ENCODE data around the gene COL28A1.

Gene COL28A1

GRCh38 chr7:7557252-7557651, 21.6 kb upstream of the COL28A1 start:
- FAIRE-seq: no peak

GRCh38 chr7:7556852-7557251, 21.2 kb upstream of the COL28A1 start:
- no peak for FAIRE-seq

GRCh38 chr7:7554649-7555575, 19.2 kb upstream of the COL28A1 start:
- no peak for FAIRE-seq

DNA sequence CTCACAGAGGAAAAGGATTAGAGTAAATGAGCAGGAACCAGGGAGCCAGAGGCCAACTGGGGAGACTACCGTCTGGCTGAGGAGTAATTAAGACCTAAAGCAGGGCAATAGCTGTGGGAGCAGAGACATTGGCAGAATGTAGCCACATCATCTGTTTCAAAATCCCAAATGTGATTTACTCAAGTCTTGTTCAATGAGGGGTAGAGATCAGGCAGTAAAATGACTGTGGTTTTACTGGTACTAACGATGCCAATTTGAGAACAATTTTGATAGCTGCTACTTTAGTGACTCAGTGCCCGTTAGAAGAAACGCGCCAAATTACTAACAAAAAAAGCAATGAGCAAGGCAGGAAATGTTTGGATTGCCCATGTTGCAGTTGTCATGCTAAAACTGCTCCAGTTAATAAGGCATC, 18.4 kb upstream of the COL28A1 start:
- no peak for FAIRE-seq

DNA sequence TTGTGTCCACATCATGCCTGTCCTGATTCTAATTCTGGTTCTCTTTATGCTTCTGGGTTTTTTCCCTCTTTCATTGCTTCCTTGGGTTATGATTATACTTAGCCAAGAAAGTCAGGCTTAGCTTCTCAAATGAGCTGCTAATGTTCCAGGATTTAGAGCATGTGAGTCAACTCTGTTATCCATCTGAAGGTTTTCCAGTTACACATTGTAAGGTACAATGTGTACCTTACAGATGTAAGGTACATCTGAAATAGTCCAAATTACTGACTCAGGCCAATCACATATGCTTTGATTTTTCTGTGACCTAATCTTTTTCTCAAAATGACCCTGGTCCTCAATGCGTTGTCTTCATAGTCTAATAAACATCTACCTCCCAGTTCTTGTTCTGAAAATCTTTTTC, 17.7 kb upstream of the COL28A1 start:
- no peak for FAIRE-seq

- FAIRE-seq: no peak
These were observed 16.5 kb upstream of the COL28A1 start for GRCh38 chr7:7552199-7552598.

DNA sequence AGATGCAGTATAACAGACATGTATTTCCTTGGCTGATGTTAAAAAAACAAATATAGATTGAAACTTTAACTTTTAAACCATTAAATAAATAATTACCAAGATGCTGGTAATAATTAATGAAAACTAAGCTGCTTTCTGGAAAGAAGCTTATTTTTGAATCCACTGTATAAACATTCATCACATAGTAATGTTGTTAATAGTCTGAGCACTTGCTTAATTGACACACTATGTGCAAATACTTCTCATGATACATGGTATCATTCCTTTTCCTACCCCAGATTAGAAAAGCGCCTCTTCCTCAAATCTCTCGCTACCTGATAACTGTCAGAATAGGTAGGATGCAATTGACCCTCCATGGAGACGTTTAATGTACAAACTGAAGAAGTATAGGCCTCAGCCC, 15.0 kb upstream of the COL28A1 start:
- no peak for FAIRE-seq

DNA sequence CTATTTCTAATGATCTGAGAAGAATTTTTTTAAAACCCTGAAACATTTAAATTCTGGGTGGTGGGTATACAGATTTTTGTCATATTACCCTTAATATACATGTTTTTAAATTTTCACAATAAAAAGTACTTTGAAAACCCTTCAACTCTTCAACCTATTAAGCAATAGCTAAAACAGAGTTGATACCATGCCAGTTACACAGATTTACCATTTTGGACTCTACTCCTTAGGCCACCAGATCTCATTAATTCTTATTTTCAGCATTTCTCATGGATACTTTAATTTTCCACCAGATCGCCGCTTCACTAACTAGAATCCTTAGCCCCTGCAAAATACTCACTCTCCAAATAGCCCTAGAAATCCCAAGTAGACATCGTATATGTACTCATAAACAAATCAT, 12.7 kb upstream of the COL28A1 start:
- FAIRE-seq: no peak

DNA sequence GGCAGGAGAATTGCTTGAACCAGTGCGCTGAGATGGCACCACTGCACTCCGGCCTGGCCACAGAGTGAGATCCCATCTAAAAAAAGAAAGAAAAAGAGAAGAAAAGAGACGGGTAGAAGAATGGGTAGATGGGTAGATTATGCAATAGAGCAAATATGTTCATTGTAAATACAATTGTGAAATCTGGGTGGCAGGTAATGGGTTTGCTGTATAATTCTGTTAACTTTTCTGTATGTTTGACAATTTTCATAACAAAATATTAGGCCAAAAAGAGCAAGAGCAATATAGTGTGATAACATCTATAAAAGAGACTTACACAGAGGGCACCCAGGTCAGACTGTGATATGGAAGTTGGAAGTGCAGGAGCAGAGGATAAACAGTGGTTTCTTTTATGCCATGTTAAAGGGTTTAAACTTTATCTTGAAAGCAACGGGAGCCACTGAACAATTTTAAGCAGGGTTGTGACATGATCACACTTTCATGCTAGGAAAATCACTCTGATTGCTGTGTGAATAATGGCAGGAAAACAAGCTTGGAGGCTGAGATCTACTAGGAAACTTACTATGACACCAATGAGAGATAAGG, 6.7 kb upstream of the COL28A1 start:
- FAIRE-seq: no peak

GRCh38 chr7:7539711-7540110, 4.0 kb upstream of the COL28A1 start:
- no peak for FAIRE-seq

DNA sequence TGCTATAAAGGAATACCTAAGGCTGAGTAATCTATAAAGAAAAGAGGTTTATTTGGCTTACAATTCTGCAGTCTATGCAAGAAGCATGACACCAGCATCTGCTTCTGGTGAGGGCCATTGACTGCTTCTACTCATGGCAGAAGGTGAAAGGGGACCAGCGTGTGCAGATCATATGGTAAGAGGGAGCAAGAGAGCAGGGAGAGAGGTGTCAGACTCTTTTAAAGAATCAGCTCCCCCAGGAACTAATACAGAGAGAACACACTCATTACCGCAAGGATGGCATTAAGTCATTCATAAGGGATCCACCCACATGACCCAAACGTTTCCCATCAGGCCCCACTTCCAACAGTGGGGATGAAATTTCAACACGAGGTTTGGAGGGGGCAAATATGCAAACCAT, 3.5 kb upstream of the COL28A1 start:
- FAIRE-seq: no peak

- no peak for FAIRE-seq
These were observed 2.0 kb upstream of the COL28A1 start for GRCh38 chr7:7537711-7538110.

GRCh38 chr7:7536396-7537019, 835 bp upstream of the COL28A1 start:
- no peak for FAIRE-seq

DNA sequence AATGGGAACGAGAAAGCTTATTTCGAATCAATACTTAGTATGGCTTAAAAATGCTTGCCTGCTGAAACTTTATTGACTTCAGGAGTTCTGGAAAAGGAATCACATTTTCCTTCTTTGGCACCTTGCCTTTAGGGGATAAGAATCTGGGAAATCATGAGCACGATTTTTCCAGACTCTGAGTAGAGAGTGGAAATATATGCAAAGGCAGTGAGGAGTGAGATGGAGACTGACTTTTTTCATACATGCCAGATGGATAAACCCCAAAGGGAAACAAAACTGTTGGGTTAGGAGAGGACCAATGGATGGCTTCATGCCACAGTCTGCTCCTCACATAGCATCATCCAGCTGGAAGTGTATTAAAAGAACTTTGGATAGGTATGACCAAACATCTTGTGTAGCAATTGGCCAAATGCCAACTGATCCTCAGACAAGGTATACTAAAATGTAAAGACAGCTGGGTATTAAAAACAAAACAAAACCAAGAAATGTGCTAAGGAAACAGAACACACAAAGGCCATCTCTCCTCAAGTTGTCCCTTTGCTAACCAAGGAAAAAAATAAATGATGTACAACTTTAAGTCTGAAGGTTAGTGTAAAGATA, 1.7 kb downstream of the COL28A1 start:
- FAIRE-seq: no peak

- no peak for FAIRE-seq
These were observed 6.3 kb downstream of the COL28A1 start for GRCh38 chr7:7529328-7529727.

DNA sequence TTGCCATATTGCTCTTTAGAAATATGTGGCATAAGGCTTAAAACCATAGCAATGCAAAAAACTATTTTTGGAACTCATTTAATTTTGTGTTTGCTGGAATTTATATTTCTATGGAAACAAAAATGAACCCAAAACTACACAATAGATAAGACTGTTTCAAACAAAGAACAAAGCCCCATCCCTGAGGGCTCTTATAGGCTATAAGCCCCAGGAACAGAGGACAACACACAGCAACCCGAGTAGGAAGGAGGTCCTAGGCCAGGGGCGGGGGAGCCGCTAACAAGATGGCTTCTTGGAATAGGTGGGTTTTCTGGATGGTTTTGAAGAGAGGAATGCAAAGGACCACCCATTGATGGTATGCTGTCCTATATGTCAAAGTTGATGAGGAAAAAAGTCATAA, 8.6 kb downstream of the COL28A1 start:
- FAIRE-seq: no peak

DNA sequence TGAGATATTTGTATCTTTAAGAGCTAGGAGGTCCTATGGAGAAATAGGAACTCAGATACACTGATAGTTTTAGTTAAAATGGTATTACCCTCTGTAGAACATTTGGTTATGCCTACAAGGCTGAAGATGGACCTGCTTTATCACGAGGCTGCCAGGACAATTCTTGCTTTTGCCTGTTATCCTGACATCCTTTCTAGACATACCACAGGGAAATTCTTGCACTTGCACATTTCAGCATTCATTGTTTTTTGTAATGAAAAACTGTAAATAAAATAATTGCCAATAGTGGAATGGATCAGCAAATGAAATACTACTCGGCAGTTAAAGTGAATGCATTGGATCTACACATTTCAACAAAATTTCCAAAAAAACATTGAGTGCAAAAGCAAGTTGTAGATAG, 9.7 kb downstream of the COL28A1 start:
- no peak for FAIRE-seq

DNA sequence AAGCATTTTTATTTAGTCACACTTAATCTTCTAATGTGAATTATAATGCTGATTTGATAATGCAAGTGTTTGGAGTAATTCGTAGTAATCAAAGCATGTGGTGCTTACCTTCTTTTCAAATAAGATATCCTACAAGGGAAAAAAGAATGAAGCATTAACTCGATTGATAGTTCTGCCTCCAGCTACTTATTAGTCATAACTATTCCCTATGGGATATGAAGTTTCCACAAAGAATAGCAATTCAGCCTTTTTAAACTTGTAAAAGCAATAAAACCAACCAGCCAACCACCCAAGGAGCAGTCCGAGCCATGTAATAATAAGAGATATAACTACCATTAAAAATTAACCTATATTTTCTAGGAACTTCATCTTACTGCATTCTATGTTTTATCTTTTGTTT, 11.6 kb downstream of the COL28A1 start:
- no peak for FAIRE-seq

- FAIRE-seq: no peak
These were observed 13.3 kb downstream of the COL28A1 start for GRCh38 chr7:7522421-7522820.

DNA sequence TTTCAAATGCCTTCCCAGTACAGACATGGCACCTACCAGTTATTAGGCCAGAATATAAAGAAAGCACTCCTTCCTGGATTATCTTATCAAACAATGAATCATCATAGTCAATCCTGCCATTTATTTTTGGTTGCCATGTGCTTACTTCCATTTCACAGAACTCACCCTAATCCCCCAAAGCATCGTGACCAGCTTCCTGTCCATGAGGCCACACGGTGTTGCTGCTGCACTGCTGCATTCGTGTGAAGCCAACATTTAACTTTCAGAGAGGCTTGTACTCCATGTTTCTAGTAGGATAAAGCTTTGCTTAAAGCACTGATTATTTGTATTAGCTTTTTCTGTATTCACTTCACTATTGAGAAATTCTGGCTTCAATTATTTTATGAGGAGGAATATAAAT, 14.4 kb downstream of the COL28A1 start:
- FAIRE-seq: no peak

GRCh38 chr7:7519528-7519927, 16.1 kb downstream of the COL28A1 start:
- no peak for FAIRE-seq

DNA sequence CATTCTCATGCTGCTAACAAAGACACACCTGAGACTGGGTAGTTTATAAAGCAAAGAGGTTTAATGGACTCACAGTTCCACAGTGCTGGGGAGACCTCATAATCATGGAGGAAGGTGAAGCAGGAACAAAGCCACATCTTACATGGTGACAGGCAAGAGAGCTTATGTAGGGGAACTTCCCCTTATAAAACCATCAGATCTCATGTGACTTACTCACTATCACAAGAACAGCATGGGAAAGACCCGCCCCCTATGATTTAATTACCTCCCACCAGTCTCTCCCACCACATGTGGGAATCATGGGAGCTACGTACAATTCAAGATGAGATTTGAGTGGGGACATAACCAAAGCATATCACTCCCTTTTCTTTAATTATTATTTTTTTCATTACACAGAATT, 16.6 kb downstream of the COL28A1 start:
- FAIRE-seq: no peak

DNA sequence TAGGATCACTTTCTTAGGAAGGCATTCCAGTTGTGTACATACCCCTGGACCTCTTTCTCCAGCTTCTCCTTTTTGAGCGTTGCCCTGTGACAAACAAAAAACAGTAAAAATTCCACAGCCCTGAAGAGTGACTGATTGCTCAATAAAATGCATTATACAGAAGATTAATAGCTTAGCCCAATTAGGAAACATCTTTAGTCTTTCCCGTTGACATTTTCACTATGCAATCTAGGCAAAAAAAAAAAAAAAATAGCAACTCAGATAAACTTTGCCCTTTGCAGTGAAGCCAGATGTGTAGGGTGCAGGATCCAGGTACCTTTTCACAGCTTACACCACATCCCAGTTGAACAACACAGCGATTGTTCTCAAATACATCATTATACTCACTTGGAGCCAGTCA, 17.9 kb downstream of the COL28A1 start:
- no peak for FAIRE-seq

- no peak for FAIRE-seq
These were observed 19.0 kb downstream of the COL28A1 start for GRCh38 chr7:7516662-7517061.

Measured in TTC549 (cell line).